ENCODE results near the gene SSBP3. TPM values are rescaled to one million over a fixed set of nuclear protein-coding genes. Genes with fewer than 3 reads are reported as not detected.

The SSBP3 gene
- total RNA-seq, 1 experiment from 2014 or later = 15.0 TPM

- no peak overlapping the region for H2AFZ ChIP-seq (ENCODE audit: low read length)
- no TSS peak for BruUV-seq (replicated peaks)
- ATAC-seq = no peak
These were observed 74.2 kb downstream of the SSBP3 start for GRCh38 chr1:54331843-54332463.

GRCh38 chr1:54331091-54331772 lies 75.0 kb downstream of the SSBP3 start:
- DNase-seq = no peak
- H3K79me2 ChIP-seq (ENCODE audit: low read length) = no peaks in the 10 kb centered on the region

More at GRCh38 chr1:54331843-54332463, 74.2 kb downstream of the SSBP3 start:
- Histone ChIP-seq H4K20me1 (ENCODE audit: low read length) (no peaks in the 10 kb centered on the region), H3K4me2 (ENCODE audit: low read length) (no peak overlapping the region), H3K9me3 (ENCODE audit: low read length) (no peaks in the 10 kb centered on the region), H3K36me3 (ENCODE audit: low read depth, low read length) (no peaks in the 10 kb centered on the region), H3K9me2 (replicated peaks; ENCODE audit: low read length) (no peaks in the 10 kb centered on the region), H3K79me2 (ENCODE audit: low read length) (no peaks in the 10 kb centered on the region), H3K27ac (ENCODE audit: low read length) (no peak overlapping the region), H3K4me3 (ENCODE audit: low read length) (no peak overlapping the region), H3K27me3 (ENCODE audit: low read length) (no peaks in the 10 kb centered on the region), H3K9ac (ENCODE audit: low read length) (no peak overlapping the region), H3K4me1 (ENCODE audit: insufficient read depth, low read length) (0 out of 2 replicates have a peak, but pooled peaks cover 3% of the 10 kb centered on the region), H3F3A (ENCODE audit: low read length, unreplicated experiment) (no peaks in the 10 kb centered on the region)
- intact Hi-C loops (cut with micrococcal nuclease) = no loop called here
- TF ChIP-seq EZH2phosphoT487 (IDR thresholded peaks at IDR 0.05; ENCODE audit: borderline replicate concordance, low read length) (no peak), EZH2 (IDR thresholded peaks at IDR 0.05; ENCODE audit: low read length, unreplicated experiment) (no peak)
- TF ChIP-seq, protein P1, sequence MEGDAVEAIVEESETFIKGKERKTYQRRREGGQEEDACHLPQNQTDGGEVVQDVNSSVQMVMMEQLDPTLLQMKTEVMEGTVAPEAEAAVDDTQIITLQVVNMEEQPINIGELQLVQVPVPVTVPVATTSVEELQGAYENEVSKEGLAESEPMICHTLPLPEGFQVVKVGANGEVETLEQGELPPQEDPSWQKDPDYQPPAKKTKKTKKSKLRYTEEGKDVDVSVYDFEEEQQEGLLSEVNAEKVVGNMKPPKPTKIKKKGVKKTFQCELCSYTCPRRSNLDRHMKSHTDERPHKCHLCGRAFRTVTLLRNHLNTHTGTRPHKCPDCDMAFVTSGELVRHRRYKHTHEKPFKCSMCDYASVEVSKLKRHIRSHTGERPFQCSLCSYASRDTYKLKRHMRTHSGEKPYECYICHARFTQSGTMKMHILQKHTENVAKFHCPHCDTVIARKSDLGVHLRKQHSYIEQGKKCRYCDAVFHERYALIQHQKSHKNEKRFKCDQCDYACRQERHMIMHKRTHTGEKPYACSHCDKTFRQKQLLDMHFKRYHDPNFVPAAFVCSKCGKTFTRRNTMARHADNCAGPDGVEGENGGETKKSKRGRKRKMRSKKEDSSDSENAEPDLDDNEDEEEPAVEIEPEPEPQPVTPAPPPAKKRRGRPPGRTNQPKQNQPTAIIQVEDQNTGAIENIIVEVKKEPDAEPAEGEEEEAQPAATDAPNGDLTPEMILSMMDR (conservative IDR thresholded peaks at IDR 0.05; ENCODE audit: low read depth, low read length) = no peak
- ChIA-PET POLR2A (ENCODE audit: unreplicated experiment) (no interaction called here), CTCF (interaction anchor here (0.6 kb wide), 1 partner anchor 42 kb away, joined by 3 read pairs; no protein-coding TSS in a partner anchor)
- DNase-seq = no peak

More at GRCh38 chr1:54331091-54331772, 75.0 kb downstream of the SSBP3 start:
- no peaks in the 10 kb centered on the region for H3F3A ChIP-seq (ENCODE audit: low read length, unreplicated experiment)
- H3K4me3 ChIP-seq (ENCODE audit: low read length) = no peak overlapping the region
- ChIA-PET POLR2A (ENCODE audit: unreplicated experiment) (no interaction called here), CTCF (no interaction called here)
- no peak for ATAC-seq
- no peaks in the 10 kb centered on the region for H3K9me2 ChIP-seq (replicated peaks; ENCODE audit: low read length)
- H3K27me3 ChIP-seq (ENCODE audit: low read length) = no peaks in the 10 kb centered on the region
- H3K4me1 ChIP-seq (ENCODE audit: insufficient read depth, low read length) = 0 out of 2 replicates have a peak, but pooled peaks cover 3% of the 10 kb centered on the region
- intact Hi-C loops (cut with micrococcal nuclease) = no loop called here
- H3K27ac ChIP-seq (ENCODE audit: low read length) = no peak overlapping the region
- H2AFZ ChIP-seq (ENCODE audit: low read length) = no peak overlapping the region
- H3K9ac ChIP-seq (ENCODE audit: low read length) = no peak overlapping the region
- H3K4me2 ChIP-seq (ENCODE audit: low read length) = no peak overlapping the region
- no peaks in the 10 kb centered on the region for H4K20me1 ChIP-seq (ENCODE audit: low read length)
- H3K36me3 ChIP-seq (ENCODE audit: low read depth, low read length) = no peaks in the 10 kb centered on the region
- H3K9me3 ChIP-seq (ENCODE audit: low read length) = no peaks in the 10 kb centered on the region
- TF ChIP-seq EZH2 (IDR thresholded peaks at IDR 0.05; ENCODE audit: low read length, unreplicated experiment) (no peak), EZH2phosphoT487 (IDR thresholded peaks at IDR 0.05; ENCODE audit: borderline replicate concordance, low read length) (no peak)
- TF ChIP-seq, protein P1 (conservative IDR thresholded peaks at IDR 0.05; ENCODE audit: low read depth, low read length) = no peak
- no TSS peak for BruUV-seq (replicated peaks)
